HepG2 (cell line): ENCODE results near the gene AJM1. TPM values are rescaled to one million over a fixed set of nuclear protein-coding genes. Genes with fewer than 3 reads are reported as not detected.

Experiments
- CCAR2 ChIP-seq: fragments of 200-400 bp; formaldehyde crosslinking; optimal IDR thresholded peaks from 2 replicates; pipeline ENCODE3; 2018; ENCODE audit warnings: low read depth, mild to moderate bottlenecking, low read length, moderate library complexity
- CREBL2 ChIP-seq: sonication (generic); formaldehyde crosslinking; IDR thresholded peaks from 2 replicates; pipeline ENCODE4 v1.8.1; 2023; ENCODE audit warnings: missing genetic modification reagents, mild to moderate bottlenecking, borderline replicate concordance
- HMGXB3 ChIP-seq: sonication (generic); formaldehyde crosslinking; IDR thresholded peaks from 2 replicates; pipeline ENCODE4 v1.4.0; 2020; ENCODE audit warnings: missing genetic modification reagents, borderline replicate concordance
- ONECUT2 ChIP-seq: sonication (generic); formaldehyde crosslinking; IDR thresholded peaks from 2 replicates; pipeline ENCODE4 v1.4.0; 2020; ENCODE audit warnings: missing genetic modification reagents
- PRDM15 ChIP-seq: sonication (generic); formaldehyde crosslinking; IDR thresholded peaks from 2 replicates; pipeline ENCODE4 v1.4.0; 2020; ENCODE audit warnings: missing genetic modification reagents
- PTBP1 ChIP-seq: fragments of 200-400 bp; formaldehyde crosslinking; IDR thresholded peaks from 2 replicates; pipeline ENCODE4 v1.6.1; 2018; ENCODE audit warnings: low read length, low read depth; ENCODE audit not compliant: poor library complexity, severe bottlenecking
- RBM22 ChIP-seq: fragments of 200-400 bp; formaldehyde crosslinking; optimal IDR thresholded peaks from 2 replicates; pipeline ENCODE3; 2017; ENCODE audit warnings: mild to moderate bottlenecking, low read length, moderate library complexity
- SRY ChIP-seq: sonication (generic); formaldehyde crosslinking; IDR thresholded peaks from 2 replicates; pipeline ENCODE4 v1.8.0; 2022; ENCODE audit warnings: mild to moderate bottlenecking, missing genetic modification reagents
- TCF12 ChIP-seq, 2 experiments: fragments of 450-650 bp in 1 of 2; sonication (generic) in 1 of 2; formaldehyde crosslinking in 1 of 2; IDR thresholded peaks; 2 replicates each; pipeline versions ENCODE4 v1.6.1 to v1.8.0; 2017 to 2022; ENCODE audit warnings: antibody characterized with exemption in 1 of 2, mild to moderate bottlenecking in 1 of 2, missing genetic modification reagents in 1 of 2, moderate library complexity in 1 of 2
- TGIF2 ChIP-seq: IDR thresholded peaks from 2 replicates; pipeline ENCODE4 v1.6.1; 2016; ENCODE audit warnings: control low read depth, missing compliant biosample characterization
- ZBTB7A ChIP-seq: sonication (generic); formaldehyde crosslinking; IDR thresholded peaks from 2 replicates; pipeline ENCODE4 v1.8.0; 2022; ENCODE audit warnings: mild to moderate bottlenecking, missing genetic modification reagents
- ZFAT ChIP-seq: sonication (generic); formaldehyde crosslinking; conservative IDR thresholded peaks from 2 replicates; pipeline ENCODE4 v1.8.1; 2023; ENCODE audit warnings: missing genetic modification reagents, inconsistent platforms
- ZFYVE20 ChIP-seq: sonication (generic); formaldehyde crosslinking; IDR thresholded peaks from 2 replicates; pipeline ENCODE4 v1.8.0; 2023; ENCODE audit warnings: low read depth, mild to moderate bottlenecking, moderate library complexity, missing genetic modification reagents, borderline replicate concordance
- ZNF17 ChIP-seq: sonication (generic); formaldehyde crosslinking; IDR thresholded peaks from 2 replicates; pipeline ENCODE4 v1.5.0; 2020; ENCODE audit warnings: mild to moderate bottlenecking, missing genetic modification reagents
- ZNF224 ChIP-seq: sonication (generic); formaldehyde crosslinking; IDR thresholded peaks from 2 replicates; pipeline ENCODE4 v1.5.0; 2020; ENCODE audit warnings: mild to moderate bottlenecking, missing genetic modification reagents
- ZNF24 ChIP-seq: fragments of 450-650 bp; IDR thresholded peaks from 2 replicates; pipeline ENCODE4 v1.6.1; 2017; ENCODE audit warnings: antibody characterized with exemption, mild to moderate bottlenecking
- ZNF564 ChIP-seq: sonication (generic); formaldehyde crosslinking; IDR thresholded peaks from 2 replicates; pipeline ENCODE4 v1.8.1; 2023; ENCODE audit warnings: mild to moderate bottlenecking, missing genetic modification reagents
- ZNF569 ChIP-seq: sonication (generic); formaldehyde crosslinking; IDR thresholded peaks from 2 replicates; pipeline ENCODE4 v1.5.0; 2020; ENCODE audit warnings: mild to moderate bottlenecking, missing genetic modification reagents, moderate library complexity, borderline replicate concordance
- ZNF570 ChIP-seq: sonication (generic); formaldehyde crosslinking; IDR thresholded peaks from 2 replicates; pipeline ENCODE4 v1.4.0; 2020; ENCODE audit warnings: mild to moderate bottlenecking, missing genetic modification reagents, borderline replicate concordance
- ZNF747 ChIP-seq: sonication (generic); formaldehyde crosslinking; IDR thresholded peaks from 2 replicates; pipeline ENCODE4 v1.8.1; 2023; ENCODE audit warnings: missing genetic modification reagents, mild to moderate bottlenecking, borderline replicate concordance
- ZNF780A ChIP-seq: sonication (generic); formaldehyde crosslinking; IDR thresholded peaks from 2 replicates; pipeline ENCODE4 v1.8.0; 2022; ENCODE audit warnings: mild to moderate bottlenecking, missing genetic modification reagents, moderate library complexity
- polyA plus RNA-seq, 8 experiments: library from polyadenylated mRNA; depleted of rRNA in 3 of 8; stranded (reverse) in 7 of 8; unstranded in 1 of 8; fragments of >200 nt; fragmentation: Illumina TruSeq in 4 of 8; extraction: Trizol in 4 of 8; gene quantifications; 2 replicates each; pipeline versions ENCODE4 v1.2.1 to v1.2.3, GENCODE V29; 2011 to 2016; ENCODE audit warnings: low read depth in 4 of 8, missing spikeins in 1 of 8, mixed read lengths in 1 of 8; ENCODE audit not compliant: insufficient read depth in 1 of 8
- total RNA-seq, 5 experiments: library from RNA; depleted of rRNA; stranded (reverse); fragments of >200 nt; fragmentation: Illumina TruSeq; extraction: Trizol; gene quantifications; 2 replicates each; pipeline ENCODE4 v1.2.3, GENCODE V29; 2016; ENCODE audit warnings: low read depth in 1 of 5

AJM1 gene
- total and polyA plus RNA-seq, 2 of the 13 experiments (the other 11 are each of a cell fraction or from before 2014, with no cell fraction given) = 1.1 to 1.2 TPM

- TF ChIP-seq CREBL2 (CRISPR knock-in tag) = no peak; the same call in 1 of the 2 replicates
- TF ChIP-seq ZFYVE20 (CRISPR knock-in tag) = no peak
- no peak for TF ChIP-seq CCAR2
- peak; percentile 6; the same call in 1 of the 2 replicates for TF ChIP-seq ZNF564 (CRISPR knock-in tag)
- peak; percentile 40; the same call in 1 of the 2 replicates for TF ChIP-seq ZBTB7A
- no peak for TF ChIP-seq ZNF24
- TF ChIP-seq PTBP1 = no peak
- TF ChIP-seq ONECUT2 (CRISPR knock-in tag) = peak; percentile 95
- no peak for TF ChIP-seq ZNF17 (CRISPR knock-in tag)
- no peak for TF ChIP-seq ZNF569 (CRISPR knock-in tag)
- no peak for TF ChIP-seq ZNF780A
- TF ChIP-seq SRY (CRISPR knock-in tag) = no peak; the same call in 1 of the 2 replicates
- no peak for TF ChIP-seq ZFAT (CRISPR knock-in tag)
- peak; percentile 89; the same call in 1 of the 2 replicates for TF ChIP-seq HMGXB3 (CRISPR knock-in tag)
- no peak for TF ChIP-seq ZNF747 (CRISPR knock-in tag)
- peak; percentile 92 for TF ChIP-seq TGIF2 (CRISPR knock-in tag)
- no peak for TF ChIP-seq RBM22
- no peak for TF ChIP-seq TCF12 (IDR thresholded peaks at IDR 0.05)
- no peak for TF ChIP-seq TCF12 (CRISPR knock-in tag; IDR thresholded peaks at IDR 0.05)
- TF ChIP-seq PRDM15 (CRISPR knock-in tag) = no peak
- no peak for TF ChIP-seq ZNF570 (CRISPR knock-in tag)
- TF ChIP-seq ZNF224 (CRISPR knock-in tag) = no peak
Observed at GRCh38 chr9:136882109-136882946, 40.0 kb downstream of the AJM1 start (continued).
